Right hindlimb (tissue), 1 donor: ENCODE data around the gene HIVEP3.

ENCODE experiments used
- DNase-seq: peaks from one replicate; pipeline ENCODE4 v3.0.0-alpha.2; 2018

HIVEP3 gene

DNA sequence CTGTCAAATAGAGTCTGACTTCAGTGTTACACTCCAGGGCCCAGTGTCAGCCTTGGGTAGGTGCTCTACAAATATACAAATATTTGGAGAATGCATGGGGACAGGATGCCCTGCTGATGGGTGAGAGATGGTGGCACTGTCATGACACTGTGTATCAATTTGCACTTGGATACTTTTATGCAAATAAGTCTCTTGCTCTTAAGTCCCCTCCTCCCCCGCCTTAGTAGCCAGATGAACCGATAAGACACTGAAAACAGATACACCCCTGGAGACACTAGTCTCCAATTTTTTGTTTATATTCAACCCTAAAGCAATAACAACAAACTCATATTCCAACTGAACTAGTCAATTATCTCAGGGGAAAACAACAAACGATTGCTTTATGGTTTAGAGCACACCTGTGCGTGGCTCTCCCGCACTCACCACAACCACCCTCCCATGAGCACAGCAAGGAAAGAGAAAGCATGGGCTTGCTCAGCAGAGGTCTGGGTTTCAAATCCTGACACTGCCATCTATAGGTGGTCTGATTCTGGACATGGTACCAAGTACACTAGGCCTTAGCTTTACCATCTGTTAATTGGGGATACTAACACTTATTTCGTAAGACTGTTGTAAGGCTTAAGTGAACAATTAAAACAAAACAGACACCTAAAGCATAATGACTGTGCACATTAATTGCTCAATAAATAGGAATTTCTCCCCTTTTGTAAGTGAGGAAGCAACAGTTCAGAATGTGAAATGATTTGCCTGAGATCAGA lies 50.3 kb downstream of the HIVEP3 start:
- no peak for DNase-seq

DNA sequence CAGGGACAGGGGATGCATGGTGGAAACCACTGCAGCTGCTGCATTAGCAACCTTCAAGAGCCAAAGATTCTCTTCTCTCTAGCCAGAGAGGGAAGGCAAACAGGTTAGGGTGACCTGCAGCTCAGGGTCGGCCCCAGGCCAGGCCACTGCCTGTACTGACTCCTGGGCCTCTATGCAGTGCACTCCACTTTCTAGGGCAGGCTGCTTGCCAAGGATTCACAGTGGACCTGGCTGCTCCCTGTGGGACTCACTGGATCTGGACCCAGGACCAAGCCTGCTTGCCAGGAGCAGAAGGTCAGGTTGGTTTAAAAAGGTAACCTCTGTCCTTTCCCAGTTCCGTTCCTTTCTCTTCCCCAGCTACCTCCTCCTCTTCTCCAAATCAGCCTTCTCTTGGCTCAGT lies 52.4 kb downstream of the HIVEP3 start:
- no peak for DNase-seq

DNA sequence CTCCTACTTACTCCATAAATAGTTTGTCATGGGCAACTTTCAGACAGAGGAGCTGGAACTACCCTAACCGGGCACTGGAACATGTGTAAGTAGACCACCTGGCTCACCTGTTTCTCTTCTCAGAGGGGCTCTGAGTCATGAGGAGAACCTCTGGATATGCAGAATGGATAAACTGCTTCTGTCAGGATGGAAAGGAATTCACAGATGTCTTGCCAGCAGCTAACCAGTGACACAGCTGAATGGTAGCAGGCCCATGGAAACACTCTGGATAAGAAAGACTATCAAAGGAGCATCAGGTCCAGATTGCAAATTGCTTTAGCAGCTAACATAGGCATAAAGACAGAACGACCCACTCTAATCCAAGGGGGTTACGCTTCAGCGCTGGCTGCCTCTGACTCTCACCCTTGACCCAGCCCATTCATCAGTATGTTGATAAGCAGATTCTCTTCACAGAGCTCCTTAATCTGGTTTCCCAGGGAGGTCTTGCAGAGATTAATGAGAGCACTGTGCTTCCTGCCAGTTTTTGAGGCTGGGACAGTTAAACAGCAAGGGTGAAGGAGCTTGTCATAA lies 54.2 kb downstream of the HIVEP3 start:
- no peak for DNase-seq

DNA sequence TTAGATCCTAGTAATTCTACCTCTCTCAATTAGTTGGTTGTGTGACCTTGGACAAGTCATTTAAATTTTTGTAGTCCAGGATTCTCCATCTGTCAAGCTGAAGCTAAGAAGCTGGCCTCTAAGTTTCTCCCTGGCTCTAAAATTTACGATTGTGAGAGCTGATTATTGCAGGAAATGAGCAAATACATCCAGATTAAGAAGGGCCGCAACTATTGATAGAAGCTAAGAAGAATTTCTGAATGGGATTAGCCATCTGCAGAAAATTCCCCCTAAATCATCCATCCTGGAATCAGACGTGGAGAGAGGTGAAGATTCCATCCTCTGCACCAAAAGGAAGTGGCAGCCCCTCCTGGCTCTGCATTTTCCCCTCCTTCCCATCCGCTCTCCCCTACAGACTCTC lies 55.0 kb downstream of the HIVEP3 start:
- DNase-seq: no peak

- DNase-seq: no peak
Observed at GRCh38 chr1:41862384-41863221, 56.1 kb downstream of the HIVEP3 start.

- no peak for DNase-seq
Observed at GRCh38 chr1:41861535-41862383, 57.0 kb downstream of the HIVEP3 start.

DNA sequence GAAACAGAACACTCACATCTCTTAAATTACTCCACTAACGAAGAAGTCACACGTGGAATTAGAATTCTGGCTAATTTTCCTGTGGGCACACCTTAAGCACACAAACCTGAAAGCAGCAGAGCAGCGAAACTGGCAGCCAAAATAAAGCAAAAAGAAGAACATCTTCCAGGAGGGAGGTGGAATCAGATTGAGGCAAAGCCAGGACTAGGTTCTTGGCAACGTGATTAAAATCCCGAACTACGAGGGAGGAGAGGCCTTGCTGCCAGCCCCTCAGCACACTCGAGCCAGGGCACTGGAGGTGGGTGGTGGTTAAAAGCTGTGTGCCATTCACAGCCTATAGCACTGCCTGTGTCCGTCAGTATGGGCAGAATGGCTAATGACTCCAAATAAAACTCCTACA lies 58.0 kb downstream of the HIVEP3 start:
- no peak for DNase-seq

DNA sequence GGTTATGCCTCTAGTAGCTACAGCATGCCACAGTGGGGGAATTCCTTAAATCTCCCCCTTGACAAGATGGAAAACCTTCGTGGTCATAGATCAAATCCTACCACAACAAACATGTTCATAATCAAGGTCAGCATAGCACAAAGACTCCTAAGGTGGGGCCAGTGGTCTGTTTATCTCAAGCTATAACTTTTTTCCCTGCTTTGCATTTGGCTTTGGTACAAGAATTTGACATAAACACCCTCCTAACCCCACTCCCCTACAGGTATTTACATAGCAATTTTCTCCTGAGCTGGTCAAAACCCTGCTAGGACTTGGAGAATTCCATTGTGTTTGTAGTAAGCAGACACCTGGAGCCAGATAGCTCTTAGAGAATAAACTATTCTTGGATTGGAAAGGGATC lies 58.5 kb downstream of the HIVEP3 start:
- DNase-seq: no peak

DNA sequence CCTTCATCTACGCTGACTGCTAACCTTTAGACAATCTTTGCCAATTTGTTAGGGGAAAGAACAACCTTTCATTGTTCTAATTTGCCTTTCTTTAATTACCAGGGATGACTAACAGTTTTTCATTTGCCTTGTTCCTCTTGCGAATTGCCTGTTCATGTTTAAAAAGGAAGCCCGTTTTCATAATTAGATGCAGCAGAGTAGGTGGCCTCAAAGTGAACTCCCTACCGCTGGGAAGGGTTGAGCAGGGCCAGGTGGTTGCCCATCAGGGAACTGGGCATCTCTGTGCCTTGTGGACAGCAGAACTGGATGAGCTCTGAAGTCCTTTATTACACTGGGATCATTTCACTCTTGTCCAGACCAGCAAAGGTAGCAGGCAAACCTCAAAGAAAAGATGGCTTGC lies 59.0 kb downstream of the HIVEP3 start:
- DNase-seq: no peak

GRCh38 chr1:41856944-41857285 lies 61.8 kb downstream of the HIVEP3 start:
- peak; percentile 56 for DNase-seq

GRCh38 chr1:41856151-41856943 lies 62.4 kb downstream of the HIVEP3 start:
- no peak for DNase-seq

GRCh38 chr1:41855713-41856112 lies 63.0 kb downstream of the HIVEP3 start:
- DNase-seq: no peak

GRCh38 chr1:41853907-41854306 lies 64.8 kb downstream of the HIVEP3 start:
- no peak for DNase-seq

DNA sequence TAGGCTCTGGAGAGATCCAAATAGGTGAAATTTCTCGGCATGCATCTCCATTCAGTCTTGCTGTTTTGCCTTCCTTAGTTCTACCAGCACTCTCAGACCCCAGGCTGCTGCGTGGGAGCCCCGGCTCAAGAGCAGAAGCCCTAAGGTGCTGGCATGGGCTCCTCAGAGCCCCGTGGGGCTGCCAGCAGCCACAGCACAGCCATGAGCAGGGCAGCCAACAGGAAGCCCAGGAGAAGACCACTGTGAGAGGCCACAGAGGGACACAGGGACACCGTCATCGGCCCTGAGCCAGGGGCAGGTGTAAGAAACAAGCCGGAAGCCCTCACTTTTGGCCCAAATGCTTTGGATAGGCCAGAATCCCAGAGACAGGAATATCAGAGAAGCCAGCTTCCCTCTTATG lies 66.6 kb downstream of the HIVEP3 start:
- no peak for DNase-seq

GRCh38 chr1:41851589-41851988 lies 67.1 kb downstream of the HIVEP3 start:
- DNase-seq: no peak

GRCh38 chr1:41850029-41850428 lies 68.7 kb downstream of the HIVEP3 start:
- DNase-seq: no peak

- no peak for DNase-seq
Observed at GRCh38 chr1:41849211-41849759, 69.4 kb downstream of the HIVEP3 start.

DNA sequence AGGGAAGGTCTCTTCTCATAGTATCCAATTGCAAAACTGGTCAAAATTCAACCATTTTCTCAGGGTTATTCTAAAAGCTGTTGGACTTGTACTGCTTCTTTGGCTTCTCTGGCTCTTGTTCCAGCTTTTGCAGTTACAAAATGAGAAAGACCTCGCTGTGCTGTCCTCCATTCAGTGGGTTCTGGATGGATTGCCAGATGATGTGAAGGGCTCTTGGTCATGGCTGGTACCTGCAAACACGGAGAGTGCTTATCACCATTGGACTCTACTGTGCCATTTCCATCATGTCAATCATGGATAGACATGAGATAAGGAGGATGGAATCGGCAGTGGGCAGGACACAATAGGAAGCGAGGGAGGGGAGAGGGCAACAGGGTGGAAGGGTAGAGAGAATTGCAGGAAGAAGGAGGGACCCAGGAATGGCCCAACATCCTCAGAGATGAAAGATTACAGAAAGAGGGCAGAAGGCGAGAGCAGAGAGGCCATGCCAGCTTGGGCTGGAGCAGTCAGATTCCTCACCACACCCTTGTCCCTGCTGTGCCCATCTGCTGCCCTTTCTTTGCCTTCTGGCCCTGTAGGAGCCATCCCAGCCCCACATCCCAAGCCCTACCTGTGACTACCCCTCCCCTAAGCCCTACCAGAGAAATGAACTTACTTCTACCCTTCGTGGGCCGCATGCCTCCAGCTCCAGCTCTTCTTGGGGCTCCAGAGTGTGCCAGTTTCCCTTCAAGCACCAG lies 70.3 kb downstream of the HIVEP3 start:
- no peak for DNase-seq

DNA sequence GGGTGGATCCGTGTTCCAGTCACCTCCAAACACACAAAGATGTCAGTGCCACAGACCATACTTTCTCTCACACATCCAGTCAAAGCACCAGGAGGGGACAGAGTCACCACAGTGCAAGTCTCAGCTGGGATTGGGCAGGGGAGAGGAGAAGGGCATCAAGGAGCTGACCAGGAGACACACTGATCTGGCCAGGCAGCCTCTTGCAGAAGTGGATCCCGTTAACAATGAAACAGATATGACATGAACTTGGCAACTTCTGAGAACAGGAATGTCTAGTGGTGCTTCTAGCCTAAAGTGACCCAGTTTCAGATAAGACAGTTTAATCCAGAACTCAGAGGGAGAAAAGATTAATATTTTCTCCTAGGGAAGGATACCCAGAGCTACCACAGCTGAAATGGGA lies 71.0 kb downstream of the HIVEP3 start:
- DNase-seq: no peak

GRCh38 chr1:41846625-41847405 lies 71.9 kb downstream of the HIVEP3 start:
- DNase-seq: no peak
